Common myeloid progenitor, CD34-positive (primary cell): ENCODE data around the gene HOXD10.

ENCODE experiments used
- CTCF ChIA-PET: fragments of 350-600 bp; sonication (Branson Sonifier 250); formaldehyde crosslinking; loops from one replicate; lab custom pipeline; 2021; ENCODE audit warnings: antibody characterized with exemption; lab: Charles Lee
- POLR2A ChIA-PET: fragments of 350-600 bp; sonication (Branson Sonifier 250); formaldehyde crosslinking; loops from one replicate; lab custom pipeline; 2021; ENCODE audit warnings: antibody characterized with exemption; lab: Charles Lee
- DNase-seq, 3 donors: peaks; one replicate each; pipeline versions ENCODE4 v3.0.0 to v3.0.0-alpha.2; 2013
- H3K27ac ChIP-seq, 2 experiments: 1 replicate in 1 of 2; 2 replicates in 1 of 2; pipeline ENCODE4 v1.7.0; 2013; ENCODE audit warnings: inconsistent platforms in 2 of 2, low read length in 2 of 2, mild to moderate bottlenecking in 2 of 2, low read depth in 1 of 2, moderate library complexity in 1 of 2; ENCODE audit not compliant: severe bottlenecking in 2 of 2, insufficient read depth in 1 of 2, poor library complexity in 1 of 2
- H3K27me3 ChIP-seq, 5 experiments: replicated peaks in 2 of 5; 1 replicate in 3 of 5; 2 replicates in 2 of 5; pipeline versions ENCODE4 v1.6.1 to v1.7.0; 2013; ENCODE audit warnings: low read length in 4 of 5, mild to moderate bottlenecking in 2 of 5, moderate library complexity in 2 of 5, inconsistent platforms in 1 of 5; ENCODE audit not compliant: insufficient read depth in 5 of 5, control insufficient read depth in 4 of 5
- H3K36me3 ChIP-seq, 4 experiments: 1 replicate in 2 of 4; 2 replicates in 2 of 4; pipeline versions ENCODE4 v1.6.1 to v1.7.0; 2013; ENCODE audit warnings: low read length in 3 of 4, control low read depth in 1 of 4, mild to moderate bottlenecking in 1 of 4; ENCODE audit not compliant: control insufficient read depth in 4 of 4, insufficient read depth in 4 of 4
- H3K4me1 ChIP-seq, 4 experiments: 1 replicate in 3 of 4; 2 replicates in 1 of 4; pipeline versions ENCODE4 v1.6.1 to v1.7.1; 2013; ENCODE audit warnings: low read length in 3 of 4, mild to moderate bottlenecking in 3 of 4, control low read depth in 1 of 4, inconsistent platforms in 1 of 4, moderate library complexity in 1 of 4; ENCODE audit not compliant: control insufficient read depth in 4 of 4, insufficient read depth in 4 of 4; ENCODE audit errors: control extremely low read depth in 1 of 4
- H3K4me3 ChIP-seq, 7 experiments: 1 replicate in 4 of 7; 2 replicates in 3 of 7; pipeline versions ENCODE4 v1.5.1 to v1.7.0; 2013; ENCODE audit warnings: mild to moderate bottlenecking in 7 of 7, low read length in 6 of 7, moderate library complexity in 6 of 7, inconsistent platforms in 2 of 7, low read depth in 2 of 7, control low read depth in 1 of 7; ENCODE audit not compliant: insufficient read depth in 4 of 7, control insufficient read depth in 1 of 7; ENCODE audit errors: extremely low read depth in 1 of 7
- H3K9me3 ChIP-seq, 5 experiments: 1 replicate in 4 of 5; 2 replicates in 1 of 5; pipeline versions ENCODE4 v1.6.1 to v1.7.1; 2013; ENCODE audit warnings: low read length in 4 of 5, mild to moderate bottlenecking in 2 of 5, inconsistent platforms in 1 of 5, low read depth in 1 of 5, moderate library complexity in 1 of 5; ENCODE audit not compliant: control insufficient read depth in 4 of 5, insufficient read depth in 2 of 5; ENCODE audit errors: control extremely low read depth in 1 of 5
- WGBS: methylation state at CpG from one replicate; pipeline ENCODE4 v1.1.5; 2013; ENCODE audit not compliant: insufficient coverage; 5-methylcytosine and 5-hydroxymethylcytosine counted together

Gene HOXD10

GRCh38 chr2:176160986-176161824, 44.6 kb downstream of the HOXD10 start:
- peaks cover 0 to 18% (median 16%) of the 10 kb centered on the region in 4 experiments for H3K4me1 ChIP-seq
- no peaks in the 10 kb centered on the region for H3K36me3 ChIP-seq
- peaks cover 0 to 18% (median 0%) of the 10 kb centered on the region in 5 experiments for H3K9me3 ChIP-seq
- ChIA-PET CTCF (interaction anchor here (1.1 to 2.4 kb wide), 9 partner anchors 10 to 89 kb away, joined by 3 to 13 read pairs (median 4); partner anchors contain the start of gene HOXD4), POLR2A (interaction anchor here (0.6 to 0.8 kb wide), 2 partner anchors 34 to 47 kb away, joined by 3 to 4 read pairs; no protein-coding TSS in a partner anchor)
- H3K27me3 ChIP-seq: peaks cover 14 to 100% (median 79%) of the 10 kb centered on the region in 5 experiments
- no peak overlapping the region for H3K27ac ChIP-seq
- H3K4me3 ChIP-seq: no peak overlapping the region
- no peak for DNase-seq
- WGBS: 15% methylated on average over 15 of the region's 22 CpGs

GRCh38 chr2:176161825-176162626, 45.4 kb downstream of the HOXD10 start:
- H3K27me3 ChIP-seq: peaks cover 14 to 100% (median 74%) of the 10 kb centered on the region in 5 experiments
- peaks cover 0 to 18% (median 16%) of the 10 kb centered on the region in 4 experiments for H3K4me1 ChIP-seq
- H3K9me3 ChIP-seq: peaks cover 0 to 17% (median 0%) of the 10 kb centered on the region in 5 experiments
- POLR2A ChIA-PET: interaction anchor here (0.6 to 0.8 kb wide), 2 partner anchors 35 to 48 kb away, joined by 3 to 4 read pairs; no protein-coding TSS in a partner anchor
- CTCF ChIA-PET: interaction anchor here (0.9 to 2.4 kb wide), 12 partner anchors 9 to 475 kb away, joined by 3 to 13 read pairs (median 4); partner anchors contain the start of gene HOXD4
- no peak overlapping the region for H3K27ac ChIP-seq
- no peak for DNase-seq
- H3K36me3 ChIP-seq: no peaks in the 10 kb centered on the region
- H3K4me3 ChIP-seq: no peak overlapping the region
- 7% methylated on average over 13 of the region's 22 CpGs for WGBS

- POLR2A ChIA-PET: no interaction called here
- Histone ChIP-seq H3K4me3 (no peak overlapping the region), H3K9me3 (peaks cover 0 to 21% (median 0%) of the 10 kb centered on the region in 5 experiments), H3K27me3 (peaks cover 23 to 100% (median 77%) of the 10 kb centered on the region in 5 experiments), H3K36me3 (no peaks in the 10 kb centered on the region), H3K27ac (no peak overlapping the region), H3K4me1 (peaks cover 0 to 16% (median 14%) of the 10 kb centered on the region in 4 experiments)
- 3% methylated on average over 13 of the region's 29 CpGs for WGBS
- CTCF ChIA-PET: interaction anchor here (0.9 to 2.4 kb wide), 9 partner anchors 8 to 474 kb away, joined by 3 to 13 read pairs (median 4); no protein-coding TSS in a partner anchor
- no peak for DNase-seq
Observed at GRCh38 chr2:176162911-176163671, 46.5 kb downstream of the HOXD10 start.

GRCh38 chr2:176163672-176164056, 47.1 kb downstream of the HOXD10 start:
- WGBS: 7% methylated on average over 5 of the region's 12 CpGs
- peaks cover 0 to 21% (median 0%) of the 10 kb centered on the region in 5 experiments for H3K9me3 ChIP-seq
- H3K27me3 ChIP-seq: peaks cover 23 to 96% (median 75%) of the 10 kb centered on the region in 5 experiments
- H3K27ac ChIP-seq: no peak overlapping the region
- peaks cover 0 to 16% (median 14%) of the 10 kb centered on the region in 4 experiments for H3K4me1 ChIP-seq
- ChIA-PET POLR2A (no interaction called here), CTCF (interaction anchor here (1.1 kb wide), 1 partner anchor 23 kb away, joined by 4 read pairs; no protein-coding TSS in a partner anchor)
- H3K4me3 ChIP-seq: no peak overlapping the region
- no peak for DNase-seq
- no peaks in the 10 kb centered on the region for H3K36me3 ChIP-seq

- POLR2A ChIA-PET: no interaction called here
- no peak for DNase-seq
- 16% methylated on average over 9 of the region's 13 CpGs for WGBS
- H3K9me3 ChIP-seq: peaks cover 0 to 21% (median 0%) of the 10 kb centered on the region in 5 experiments
- peaks cover 0 to 16% (median 14%) of the 10 kb centered on the region in 4 experiments for H3K4me1 ChIP-seq
- CTCF ChIA-PET: interaction anchor here (1.1 to 3.0 kb wide), 3 partner anchors 12 to 24 kb away, joined by 3 to 14 read pairs (median 4); no protein-coding TSS in a partner anchor
- H3K4me3 ChIP-seq: no peak overlapping the region
- peaks cover 23 to 98% (median 80%) of the 10 kb centered on the region in 5 experiments for H3K27me3 ChIP-seq
- H3K36me3 ChIP-seq: no peaks in the 10 kb centered on the region
- H3K27ac ChIP-seq: no peak overlapping the region
Observed at GRCh38 chr2:176164201-176164600, 47.6 kb downstream of the HOXD10 start.
